GM19193 (cell line): ENCODE measurements around the gene TCFL5.

Source experiments
- POLR2A ChIP-seq: IDR thresholded peaks from 4 replicates; pipeline ENCODE4 v1.6.1; 2011; ENCODE audit not compliant: insufficient read depth, insufficient read length; ENCODE audit errors: extremely low read depth

Gene TCFL5

DNA sequence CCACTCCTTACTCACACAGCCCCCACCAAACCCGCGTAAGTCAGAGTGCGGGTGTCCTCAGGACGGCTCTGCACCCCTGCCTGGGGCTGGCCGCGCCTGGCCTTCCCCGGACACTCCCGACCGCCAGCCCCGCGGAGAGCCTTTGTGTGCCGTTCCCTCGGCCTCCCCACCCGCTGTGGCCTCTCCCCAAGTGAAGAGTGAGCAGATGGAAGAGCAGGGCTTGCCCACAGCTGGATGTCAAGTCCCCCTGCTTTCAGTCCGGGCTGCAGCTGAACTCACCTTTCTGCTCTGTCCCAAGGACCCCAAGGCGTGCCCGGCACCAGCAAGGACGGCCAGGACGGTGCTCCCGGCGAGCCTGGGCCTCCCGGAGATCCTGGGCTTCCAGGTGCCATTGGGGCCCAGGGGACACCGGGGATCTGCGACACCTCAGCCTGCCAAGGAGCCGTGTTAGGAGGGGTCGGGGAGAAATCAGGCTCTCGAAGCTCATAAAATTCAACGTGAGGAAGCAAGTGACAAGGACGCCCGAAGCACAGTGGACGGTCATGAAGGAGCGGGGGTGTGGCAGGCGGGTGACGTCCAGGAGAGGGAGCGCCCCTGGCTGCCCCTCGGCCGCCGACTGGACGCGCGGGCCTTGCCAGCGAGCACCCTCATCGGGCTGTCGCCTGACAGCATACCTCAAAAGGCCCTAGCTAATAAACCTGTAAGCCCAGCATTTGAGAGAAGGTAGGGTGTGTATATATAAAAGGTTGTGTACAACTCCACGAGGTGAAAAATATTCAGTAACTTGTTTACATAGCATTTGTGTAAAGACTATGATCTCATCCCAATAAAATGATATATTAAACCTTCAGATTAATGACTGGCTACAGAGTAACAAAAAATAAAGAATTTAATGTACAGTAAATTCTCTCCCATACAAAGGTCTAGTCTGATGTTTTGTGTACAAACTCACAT lies 21.1 kb downstream of the TCFL5 start:
- no peak for TF ChIP-seq POLR2A

DNA sequence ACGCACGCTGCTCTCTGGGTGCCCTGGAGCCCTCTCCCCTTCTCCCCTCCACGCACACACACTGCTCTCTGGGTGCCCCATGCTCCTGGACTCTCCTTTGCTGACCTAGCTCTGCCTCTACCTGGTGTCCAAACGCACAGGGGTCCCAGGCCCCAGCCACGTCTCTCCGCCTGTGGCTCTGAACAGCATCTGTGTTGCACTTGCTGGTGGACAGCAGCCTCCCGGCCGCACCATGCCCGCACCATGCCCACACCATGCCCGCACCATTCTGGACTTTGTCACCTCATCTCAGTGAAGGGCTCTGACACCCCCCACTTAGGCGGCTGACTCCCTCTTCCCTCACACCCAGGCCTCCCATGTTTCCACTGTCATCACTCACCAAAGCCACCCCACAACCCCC lies 21.8 kb downstream of the TCFL5 start:
- TF ChIP-seq POLR2A: no peak

DNA sequence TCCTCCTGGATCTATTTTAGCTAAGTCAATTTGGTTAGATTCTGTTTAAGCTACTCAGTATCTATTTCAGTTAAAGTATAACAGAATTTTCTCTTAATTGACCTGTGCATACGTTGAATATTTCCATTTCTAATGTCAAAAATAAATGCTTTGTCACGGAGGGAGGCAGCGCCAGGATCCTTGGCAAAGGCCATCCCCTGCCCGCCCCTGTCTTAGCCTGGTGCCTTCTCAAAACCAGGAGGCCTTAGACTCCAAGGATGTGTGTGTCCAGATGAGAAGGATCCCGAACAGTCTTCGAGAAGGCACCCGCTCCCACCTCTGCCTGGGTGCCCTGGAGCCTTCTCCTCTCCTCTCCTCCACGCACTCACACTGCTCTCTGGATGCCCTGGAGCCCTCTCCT lies 22.4 kb downstream of the TCFL5 start:
- TF ChIP-seq POLR2A: no peak

DNA sequence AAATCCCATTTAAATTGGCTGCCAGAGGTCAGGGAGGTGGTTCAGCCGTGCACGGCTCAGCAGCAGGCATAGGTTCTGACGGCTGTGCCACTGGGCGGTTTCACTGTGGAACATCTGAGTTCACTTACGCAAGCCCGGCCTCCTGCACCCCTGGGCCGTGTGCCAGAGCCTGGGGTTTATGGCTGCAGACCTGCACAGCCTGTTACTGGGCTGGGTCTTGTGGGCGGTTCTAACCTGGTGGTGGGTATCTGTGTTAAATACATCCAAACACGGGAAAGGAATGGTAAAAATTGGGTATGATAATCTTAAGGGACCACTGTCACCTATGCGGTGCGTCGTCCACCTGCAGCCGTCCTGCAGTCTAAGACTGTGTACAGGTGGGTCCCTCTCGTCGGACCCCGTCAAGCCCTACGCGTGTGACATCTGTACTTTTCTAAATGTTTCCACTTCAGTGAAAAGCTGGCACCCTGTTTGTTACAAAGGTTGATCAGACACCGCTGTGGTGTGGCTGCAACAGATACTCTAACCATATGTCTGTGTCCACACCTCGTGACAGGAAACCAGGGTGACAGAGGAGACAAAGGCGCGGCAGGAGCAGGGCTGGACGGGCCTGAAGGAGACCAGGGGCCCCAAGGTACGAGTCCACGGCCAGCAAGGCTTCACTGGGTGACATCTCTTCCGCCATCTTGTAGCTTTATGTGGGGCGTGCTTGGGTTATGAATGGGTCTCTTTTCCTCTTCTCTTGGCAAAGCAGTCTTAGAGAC lies 23.3 kb downstream of the TCFL5 start:
- TF ChIP-seq POLR2A: no peak

DNA sequence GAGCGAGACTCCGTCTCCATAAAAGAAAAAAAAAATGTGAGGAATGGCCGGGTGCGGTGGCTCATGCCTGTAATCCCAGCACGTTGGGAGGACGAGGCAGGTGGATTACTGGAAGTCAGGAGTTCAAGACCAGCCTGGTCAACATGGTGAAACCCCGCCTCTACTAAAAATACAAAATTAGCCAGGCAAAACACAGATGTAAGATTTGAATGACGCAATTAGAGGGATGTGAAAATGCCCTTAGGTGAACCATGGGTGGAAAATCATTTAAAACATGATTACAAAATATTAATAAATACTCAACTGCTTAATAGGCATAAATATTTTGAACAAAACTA lies 23.9 kb downstream of the TCFL5 start:
- TF ChIP-seq POLR2A: no peak

DNA sequence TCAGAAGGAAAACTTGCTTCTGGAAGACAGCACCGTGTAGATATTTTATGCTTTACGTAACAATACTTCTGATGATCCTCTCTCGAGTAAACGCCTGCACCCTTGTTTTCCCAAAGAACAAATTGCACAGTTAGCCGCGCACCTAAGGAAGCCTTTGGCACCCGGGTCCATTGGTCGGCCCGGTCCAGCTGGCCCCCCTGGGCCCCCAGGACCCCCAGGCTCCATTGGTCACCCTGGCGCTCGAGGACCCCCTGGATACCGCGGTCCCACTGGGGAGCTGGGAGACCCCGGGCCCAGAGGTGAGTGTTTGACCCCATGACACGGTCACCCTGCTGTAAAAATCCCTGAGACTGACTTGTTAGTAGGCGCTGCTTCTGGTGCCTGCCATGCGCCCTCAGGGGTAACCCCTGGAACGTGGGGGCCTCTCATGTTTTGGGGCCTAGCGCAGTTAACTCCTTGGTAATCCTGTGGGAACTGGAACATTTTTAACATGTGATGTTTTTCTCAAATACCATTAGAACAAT lies 24.6 kb downstream of the TCFL5 start:
- TF ChIP-seq POLR2A: no peak

DNA sequence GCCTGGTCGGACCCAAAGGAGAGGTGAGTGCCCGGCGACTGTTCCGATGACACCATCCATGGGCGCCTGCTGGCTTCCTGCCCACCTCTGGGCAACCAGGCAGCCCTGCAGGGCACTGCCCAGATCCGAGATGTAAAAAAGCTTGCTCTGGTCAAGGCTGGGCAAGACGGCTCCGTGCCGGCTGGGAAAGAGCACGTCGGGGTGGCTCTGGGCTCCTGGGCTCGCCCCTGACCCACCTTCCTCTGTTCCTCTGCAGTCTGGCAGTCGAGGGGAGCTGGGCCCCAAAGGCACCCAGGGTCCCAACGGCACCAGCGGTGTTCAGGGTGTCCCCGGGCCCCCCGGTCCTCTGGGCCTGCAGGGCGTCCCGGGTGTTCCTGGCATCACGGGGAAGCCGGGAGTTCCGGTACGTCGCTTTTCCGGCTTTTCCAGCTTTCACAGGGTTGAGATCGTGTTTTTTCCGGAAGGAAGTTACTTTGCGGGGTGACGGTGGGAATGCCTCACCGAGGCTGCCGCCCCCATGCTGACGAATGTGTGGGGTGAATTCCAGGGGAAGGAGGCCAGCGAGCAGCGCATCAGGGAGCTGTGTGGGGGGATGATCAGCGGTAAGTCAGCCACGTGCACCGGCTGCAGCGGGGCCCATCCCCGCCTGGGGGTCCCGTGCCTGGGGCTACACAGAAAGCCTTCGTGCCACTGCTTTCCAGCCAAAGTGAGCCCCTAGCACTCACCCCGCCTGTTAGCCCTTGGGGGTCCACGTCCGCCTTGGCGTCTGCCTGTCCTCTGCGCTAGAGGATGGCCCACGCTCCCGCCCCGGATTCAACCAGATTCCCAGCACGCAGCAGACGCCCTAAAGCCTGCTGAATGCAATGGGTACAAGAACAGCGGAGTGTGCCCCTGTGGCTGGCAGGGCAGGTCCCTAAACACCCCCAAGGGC lies 25.4 kb downstream of the TCFL5 start:
- TF ChIP-seq POLR2A: no peak

DNA sequence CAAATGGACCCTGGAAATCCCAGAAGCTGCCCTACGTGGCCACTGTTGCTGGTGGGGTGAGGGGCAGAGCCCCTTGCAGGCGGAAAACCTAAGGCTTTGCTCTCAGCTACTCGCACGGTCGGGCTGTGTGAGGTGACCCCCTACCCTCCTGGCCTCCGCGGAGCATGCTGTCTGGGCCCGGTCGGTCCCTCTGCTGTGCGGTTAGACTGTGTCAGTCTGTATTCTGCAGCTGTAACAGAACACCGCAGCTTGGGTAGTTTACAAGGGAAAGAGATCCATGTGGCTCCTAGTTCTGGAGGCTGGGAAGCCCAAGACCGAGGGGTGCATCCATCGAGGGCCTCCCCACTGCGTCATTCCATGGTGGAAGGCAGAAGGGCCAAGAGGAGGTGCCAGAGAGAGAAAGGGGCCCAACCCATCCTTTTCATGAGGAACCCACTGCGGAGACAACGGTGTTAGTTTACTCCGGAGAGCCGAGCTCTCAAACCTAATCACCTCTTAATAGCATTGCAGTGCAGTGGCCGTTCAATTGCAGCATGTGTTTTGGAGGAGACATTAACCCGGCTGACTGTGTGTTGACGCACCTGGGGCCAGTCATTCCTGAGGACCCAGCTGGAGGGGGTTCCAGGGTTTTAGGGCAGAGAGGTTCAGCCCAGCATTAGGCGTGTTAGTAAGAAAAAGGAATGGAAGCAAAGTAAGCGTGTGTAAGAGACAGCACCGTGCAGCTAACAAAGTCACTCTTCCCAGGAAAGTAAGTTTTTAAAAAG lies 26.5 kb downstream of the TCFL5 start:
- no peak for TF ChIP-seq POLR2A

DNA sequence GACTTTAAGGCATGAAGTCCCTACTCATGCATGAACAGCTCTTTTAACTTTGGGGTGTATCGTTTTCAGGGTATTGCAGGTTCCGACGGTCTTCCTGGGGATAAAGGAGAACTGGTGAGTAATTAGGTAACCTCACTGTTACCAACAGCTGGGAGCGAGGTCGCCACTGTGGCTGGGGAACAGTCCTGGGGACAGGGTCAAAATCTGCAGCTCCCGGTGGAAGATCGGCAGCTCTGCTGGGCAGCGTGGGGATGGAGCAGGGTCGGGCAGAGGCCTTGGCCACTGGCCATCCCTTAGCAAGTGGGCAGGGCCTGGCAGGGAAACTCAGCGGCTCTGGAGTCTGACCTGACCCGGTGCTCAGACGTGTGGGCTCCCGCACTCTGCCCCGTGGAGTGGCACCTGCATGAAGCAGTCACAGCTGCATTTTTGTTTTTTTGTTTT lies 28.7 kb downstream of the TCFL5 start:
- no peak for TF ChIP-seq POLR2A

DNA sequence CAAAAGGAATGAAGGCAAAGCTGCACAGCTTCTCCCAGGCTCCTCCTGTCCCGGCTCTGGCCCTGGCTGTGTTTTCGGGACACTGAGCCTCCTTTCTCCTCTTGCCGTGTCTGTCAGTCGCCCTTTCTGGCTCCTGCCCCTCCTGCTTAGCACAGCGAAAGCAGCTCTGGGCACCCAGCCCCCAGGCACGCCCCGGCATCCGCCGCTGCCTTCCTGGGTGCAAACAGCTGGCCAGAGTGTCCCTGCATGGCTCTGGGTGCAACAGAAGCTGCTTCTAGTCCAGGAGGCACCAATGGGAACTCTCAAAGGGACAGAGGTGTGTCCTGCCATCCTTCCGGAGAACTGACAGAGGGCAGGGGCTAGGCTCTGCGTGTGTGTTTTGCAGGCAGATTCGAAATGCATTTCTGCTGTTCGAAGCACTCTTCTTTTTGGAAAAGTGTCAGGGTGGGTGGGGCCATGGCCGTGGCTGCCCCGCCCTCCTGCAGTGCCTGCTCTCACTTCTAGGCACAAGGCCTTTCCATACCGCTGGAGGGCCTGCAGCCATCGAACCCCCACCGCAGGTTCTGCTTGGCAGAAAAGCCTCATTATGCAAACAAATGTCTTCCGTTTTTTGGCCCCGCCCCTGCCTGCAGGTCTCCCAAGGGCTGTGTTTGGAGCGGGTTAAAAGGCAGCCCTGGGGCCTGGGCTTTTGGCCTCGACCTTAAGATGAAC lies 29.3 kb downstream of the TCFL5 start:
- TF ChIP-seq POLR2A: peak; percentile 27

DNA sequence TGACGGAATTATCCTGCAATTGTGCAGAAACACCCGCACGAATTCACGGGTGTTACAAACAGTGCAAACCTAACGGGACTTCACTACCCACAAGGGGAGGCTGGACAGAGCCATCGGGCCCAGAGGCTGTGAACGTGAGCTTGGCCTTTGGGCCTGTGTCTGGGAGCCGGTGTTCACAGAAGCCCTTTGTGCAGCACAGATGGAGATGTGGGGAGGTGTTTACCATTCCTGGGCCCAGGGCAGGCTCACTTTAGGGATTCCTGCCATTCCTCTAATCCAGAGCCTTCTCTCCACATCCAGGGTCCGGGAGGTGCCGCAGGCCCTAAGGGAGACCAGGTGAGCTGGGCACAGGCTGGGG lies 29.8 kb downstream of the TCFL5 start:
- no peak for TF ChIP-seq POLR2A

DNA sequence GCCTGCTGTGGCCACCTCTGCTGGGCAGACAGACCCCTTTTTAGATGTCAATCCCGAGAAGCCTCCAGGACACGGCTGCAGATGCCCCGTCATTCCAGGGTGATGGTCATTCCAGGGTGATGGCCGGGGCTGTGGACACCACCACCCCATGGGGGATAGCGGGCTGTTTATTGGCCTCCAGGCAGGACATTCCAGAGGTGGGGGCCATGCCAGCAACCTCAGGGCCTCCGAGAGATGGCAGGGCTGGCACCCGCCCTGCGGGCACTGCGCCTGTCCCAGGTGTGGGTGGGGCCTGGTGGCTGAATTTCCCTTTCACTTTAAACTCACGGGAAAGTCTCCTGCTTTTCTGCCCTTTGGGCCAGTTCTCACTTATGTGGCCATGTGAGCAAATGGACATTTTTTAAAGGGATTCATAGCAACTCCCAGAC lies 30.2 kb downstream of the TCFL5 start:
- TF ChIP-seq POLR2A: no peak

DNA sequence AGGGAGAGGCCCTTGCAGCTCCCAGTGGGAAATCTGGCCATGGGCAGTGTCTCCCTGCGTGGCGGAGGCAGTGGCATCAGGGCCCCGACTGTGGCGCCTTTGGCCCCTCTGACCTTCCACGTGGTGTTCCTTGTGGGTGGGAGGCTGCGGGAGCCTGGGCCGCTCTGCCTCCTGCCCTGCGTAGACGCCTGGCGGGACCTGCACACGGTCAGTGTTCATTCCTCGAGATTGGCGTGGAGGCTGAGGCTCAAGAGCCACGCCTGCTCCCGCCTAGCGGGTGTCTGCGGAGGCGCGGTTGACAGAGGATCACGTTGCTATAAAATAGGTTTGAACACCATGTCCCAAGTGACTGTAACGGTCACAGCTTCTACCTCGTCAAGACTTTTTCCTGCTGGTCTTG lies 30.8 kb downstream of the TCFL5 start:
- TF ChIP-seq POLR2A: no peak

DNA sequence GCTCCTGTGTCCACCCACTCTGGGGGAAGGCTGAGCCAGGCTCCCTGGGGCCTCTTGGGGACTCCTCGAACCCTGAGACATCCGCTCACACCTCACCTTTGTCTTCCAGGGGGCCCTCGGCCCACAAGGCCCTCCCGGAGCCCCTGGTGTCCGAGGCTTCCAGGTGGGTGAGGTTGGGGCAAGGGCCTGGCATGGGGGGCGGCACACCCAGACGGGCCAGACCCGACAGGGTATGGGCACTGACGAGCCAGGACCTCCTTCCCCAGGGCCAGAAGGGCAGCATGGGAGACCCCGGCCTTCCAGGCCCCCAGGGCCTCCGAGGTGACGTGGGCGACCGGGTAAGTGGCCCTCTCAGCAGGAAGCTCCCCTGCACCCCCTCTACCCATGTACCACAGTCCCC lies 31.4 kb downstream of the TCFL5 start:
- no peak for TF ChIP-seq POLR2A
